Left lung (tissue), 10 donors: ENCODE results near the gene GJD2. TPM values are rescaled to one million over a fixed set of nuclear protein-coding genes. Genes with fewer than 3 reads are reported as not detected.

ENCODE experiments used
- ATAC-seq: fragments of 200-7000 bp; cut with Tn5 transposase; one replicate; pipeline ENCODE4 v1.9.1; 2020; ENCODE audit warnings: moderate library complexity
- DNase-seq, 4 donors: peaks; one replicate each; pipeline ENCODE4 v3.0.0-alpha.2; 2013 to 2020
- H3K27ac ChIP-seq, 2 donors: fragments of 200-600 bp; sonication (generic) in 1 of 2; one replicate each; pipeline versions ENCODE4 v1.5.0 to v1.8.0; 2020 to 2021
- H3K27me3 ChIP-seq, 2 donors: fragments of 200-600 bp; sonication (generic) in 1 of 2; one replicate each; pipeline versions ENCODE4 v1.5.0 to v1.8.0; 2020 to 2021
- H3K36me3 ChIP-seq, 2 donors: fragments of 200-600 bp; sonication (generic) in 1 of 2; one replicate each; pipeline versions ENCODE4 v1.5.0 to v1.8.0; 2020 to 2021
- H3K4me1 ChIP-seq, 2 donors: fragments of 200-600 bp; one replicate each; pipeline ENCODE4 v1.8.0; 2021
- H3K4me3 ChIP-seq, 2 donors: fragments of 200-600 bp; sonication (generic) in 1 of 2; one replicate each; pipeline versions ENCODE4 v1.5.0 to v1.8.0; 2020 to 2021; ENCODE audit warnings: mild to moderate bottlenecking in 1 of 2
- H3K9me3 ChIP-seq, 2 donors: fragments of 200-600 bp; sonication (generic) in 1 of 2; one replicate each; pipeline versions ENCODE4 v1.5.0 to v1.8.0; 2020 to 2021
- intact Hi-C, 2 donors: fragments of 100-400 bp; cut with DNase I; formaldehyde crosslinking; loops; one replicate each; pipeline versions ENCODE4 v1.11.2 to v1.14.2; 2022
- polyA plus RNA-seq, 6 donors: library from polyadenylated mRNA; unstranded; fragments of 120-200 nt; gene quantifications; one replicate each; pipeline ENCODE4 v1.2.1, GENCODE V29; 2013; ENCODE audit not compliant: insufficient read length in 6 of 6
- total RNA-seq, 2 donors: library from RNA; stranded (reverse); fragmentation: NEBNext Ultra II Directional; extraction: Animal tissue kit (Norgen Biotek cat#: 25700); gene quantifications; one replicate each; pipeline ENCODE4 v1.2.1, GENCODE V29; 2021
- TF ChIP-seq, protein P1 (sequence below), 2 donors: fragments of 200-600 bp; sonication (generic) in 1 of 2; IDR thresholded peaks; one replicate each; pipeline versions ENCODE4 v1.5.0 to v1.8.0; 2021; ENCODE audit warnings: antibody characterized with exemption in 2 of 2
- donor health status: DM: no; HTN: yes; CAD: no.
- donor health status: DM: no; HTN: no; CAD: no.

Gene GJD2
- total and polyA plus RNA-seq, 8 donors = 0.07 to 0.10 TPM; not detected in 6

DNA sequence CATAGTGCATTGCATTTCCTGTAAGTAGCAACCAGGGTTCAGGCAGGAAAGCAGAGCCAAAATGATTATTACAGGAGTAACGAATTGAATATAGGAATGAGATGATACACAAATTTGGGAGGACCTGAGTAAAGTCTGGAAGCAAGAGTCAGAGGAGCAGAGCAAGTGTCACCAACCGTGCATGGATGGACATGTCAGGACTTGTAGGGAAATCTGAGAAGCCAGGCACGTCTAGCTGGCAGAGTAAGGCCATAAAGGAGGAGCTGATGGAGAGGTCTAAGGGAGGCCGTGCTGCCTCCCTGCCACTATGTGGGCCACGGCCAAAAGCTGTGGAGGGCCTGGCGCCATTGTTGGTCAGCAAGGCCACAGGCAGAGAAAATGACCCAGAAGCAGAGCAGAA lies 22.4 kb downstream of the GJD2 start:
- Histone ChIP-seq H3K9me3 (no peaks in the 10 kb centered on the region), H3K4me3 (no peak overlapping the region), H3K36me3 (no peaks in the 10 kb centered on the region), H3K4me1 (no peaks in the 10 kb centered on the region), H3K27ac (no peak overlapping the region), H3K27me3 (peaks cover 0 to 16% of the 10 kb centered on the region in 2 donors)
- intact Hi-C loops = no loop called here
- DNase-seq = no peak
- ATAC-seq = no peak
- TF ChIP-seq, protein P1, sequence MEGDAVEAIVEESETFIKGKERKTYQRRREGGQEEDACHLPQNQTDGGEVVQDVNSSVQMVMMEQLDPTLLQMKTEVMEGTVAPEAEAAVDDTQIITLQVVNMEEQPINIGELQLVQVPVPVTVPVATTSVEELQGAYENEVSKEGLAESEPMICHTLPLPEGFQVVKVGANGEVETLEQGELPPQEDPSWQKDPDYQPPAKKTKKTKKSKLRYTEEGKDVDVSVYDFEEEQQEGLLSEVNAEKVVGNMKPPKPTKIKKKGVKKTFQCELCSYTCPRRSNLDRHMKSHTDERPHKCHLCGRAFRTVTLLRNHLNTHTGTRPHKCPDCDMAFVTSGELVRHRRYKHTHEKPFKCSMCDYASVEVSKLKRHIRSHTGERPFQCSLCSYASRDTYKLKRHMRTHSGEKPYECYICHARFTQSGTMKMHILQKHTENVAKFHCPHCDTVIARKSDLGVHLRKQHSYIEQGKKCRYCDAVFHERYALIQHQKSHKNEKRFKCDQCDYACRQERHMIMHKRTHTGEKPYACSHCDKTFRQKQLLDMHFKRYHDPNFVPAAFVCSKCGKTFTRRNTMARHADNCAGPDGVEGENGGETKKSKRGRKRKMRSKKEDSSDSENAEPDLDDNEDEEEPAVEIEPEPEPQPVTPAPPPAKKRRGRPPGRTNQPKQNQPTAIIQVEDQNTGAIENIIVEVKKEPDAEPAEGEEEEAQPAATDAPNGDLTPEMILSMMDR (IDR thresholded peaks at IDR 0.05) = no peak

DNA sequence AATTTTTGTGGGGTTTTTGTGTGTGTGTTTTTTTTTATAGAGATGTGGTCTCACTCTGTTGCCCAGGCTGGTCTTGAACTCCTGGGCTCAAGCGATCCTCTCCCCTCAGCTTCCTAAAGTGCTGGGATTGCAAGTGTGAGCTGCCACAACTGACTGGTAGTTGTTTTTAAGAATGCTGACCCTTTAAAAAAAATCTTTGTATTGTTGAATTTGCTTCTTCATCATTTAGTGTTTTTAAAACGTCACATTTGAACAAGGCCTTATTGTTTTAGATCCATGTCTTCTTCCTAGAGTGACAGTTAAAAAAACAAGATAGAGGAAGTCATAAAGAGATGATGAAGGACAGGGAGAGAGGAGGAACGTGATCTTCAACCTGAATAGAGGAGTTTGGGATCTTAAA lies 24.1 kb downstream of the GJD2 start:
- Histone ChIP-seq H3K27me3 (peaks cover 0 to 10% of the 10 kb centered on the region in 2 donors), H3K4me1 (no peaks in the 10 kb centered on the region), H3K27ac (no peak overlapping the region), H3K4me3 (no peak overlapping the region), H3K9me3 (peaks cover 0 to 3% of the 10 kb centered on the region in 2 donors), H3K36me3 (no peaks in the 10 kb centered on the region)
- TF ChIP-seq, protein P1 (IDR thresholded peaks at IDR 0.05) = no peak
- intact Hi-C loops = no loop called here
- no peak for DNase-seq
- no peak for ATAC-seq

DNA sequence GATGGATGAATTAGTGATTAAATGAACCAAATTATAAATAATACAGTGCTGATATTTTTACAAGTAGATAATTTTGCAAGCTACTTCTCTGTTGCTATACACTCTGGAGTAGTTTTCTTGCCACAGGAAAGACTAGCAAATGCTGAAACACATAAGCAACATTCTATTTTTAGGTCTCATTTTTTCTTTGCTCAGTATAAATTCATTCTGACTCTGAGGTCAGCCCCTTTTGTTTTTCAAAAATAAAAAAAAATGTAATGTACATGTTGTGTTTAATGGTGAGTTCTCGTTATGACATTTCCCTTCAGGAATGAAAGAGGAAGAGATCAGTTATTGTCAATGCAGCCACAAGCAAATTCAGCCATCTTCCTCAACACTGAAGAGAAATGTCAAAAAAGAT lies 24.9 kb downstream of the GJD2 start:
- peaks cover 0 to 3% of the 10 kb centered on the region in 2 donors for H3K9me3 ChIP-seq
- TF ChIP-seq, protein P1 (IDR thresholded peaks at IDR 0.05) = no peak
- H3K4me1 ChIP-seq = no peaks in the 10 kb centered on the region
- DNase-seq = no peak
- no peaks in the 10 kb centered on the region for H3K36me3 ChIP-seq
- peaks cover 0 to 10% of the 10 kb centered on the region in 2 donors for H3K27me3 ChIP-seq
- ATAC-seq = no peak
- H3K4me3 ChIP-seq = no peak overlapping the region
- no peak overlapping the region for H3K27ac ChIP-seq
- intact Hi-C loops = no loop called here

DNA sequence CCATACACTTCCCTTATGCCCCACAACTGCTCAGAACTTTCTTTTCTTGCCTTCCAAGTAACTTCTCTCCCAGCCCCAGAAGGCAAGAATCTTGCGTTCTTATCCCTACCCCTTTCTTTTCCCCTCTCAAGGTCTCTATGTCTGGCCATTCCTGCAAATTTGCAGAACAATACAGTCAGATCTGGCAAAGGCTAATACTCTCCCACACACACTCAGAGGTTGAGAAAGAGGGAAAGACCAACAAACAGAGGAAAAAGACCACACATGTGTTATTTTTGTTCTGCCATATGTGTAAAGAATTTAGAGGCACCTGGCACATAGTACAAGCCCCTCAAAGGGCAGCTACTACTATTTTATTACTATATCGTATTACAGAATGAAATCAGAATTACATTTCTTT lies 25.7 kb downstream of the GJD2 start:
- Histone ChIP-seq H3K4me3 (no peak overlapping the region), H3K4me1 (no peaks in the 10 kb centered on the region), H3K9me3 (peaks cover 0 to 3% of the 10 kb centered on the region in 2 donors), H3K27ac (no peak overlapping the region), H3K36me3 (no peaks in the 10 kb centered on the region), H3K27me3 (peaks cover 0 to 10% of the 10 kb centered on the region in 2 donors)
- TF ChIP-seq, protein P1 (IDR thresholded peaks at IDR 0.05) = no peak
- ATAC-seq = no peak
- no peak for DNase-seq
- intact Hi-C loops = no loop called here

DNA sequence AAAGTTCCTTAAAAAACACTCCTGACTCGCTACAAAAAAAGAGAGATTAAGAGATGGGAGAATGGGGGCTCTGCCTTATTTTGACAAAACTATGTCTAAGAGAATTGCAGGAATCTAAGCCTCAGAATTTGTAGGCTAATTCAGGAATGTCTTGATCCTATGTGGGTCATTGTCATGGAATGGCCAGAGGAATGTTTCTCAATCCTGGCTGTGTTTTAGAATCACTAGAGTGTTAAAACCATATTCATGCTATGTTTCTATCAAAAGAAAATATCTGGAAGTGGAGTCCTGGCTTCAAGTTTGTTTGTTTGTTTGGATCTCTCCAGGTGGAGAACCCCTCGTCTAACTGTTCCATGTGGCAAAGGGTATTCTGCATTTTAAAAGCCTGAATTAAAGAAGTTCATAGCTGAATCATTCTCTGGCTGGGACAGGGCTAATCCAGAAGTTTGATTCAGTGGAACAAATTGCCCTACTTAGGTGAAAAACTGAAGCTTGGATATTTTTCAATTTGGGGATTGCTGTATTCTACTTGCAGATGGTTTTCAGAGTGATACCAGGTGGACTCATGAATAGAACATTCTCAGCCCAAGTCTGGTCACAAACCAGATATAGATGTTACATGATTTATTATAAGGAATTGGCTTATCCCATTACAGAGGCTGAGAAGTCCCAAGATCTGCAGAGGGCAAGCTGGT lies 28.2 kb downstream of the GJD2 start:
- intact Hi-C loops = no loop called here
- Histone ChIP-seq H3K4me3 (no peak overlapping the region), H3K9me3 (peaks cover 0 to 3% of the 10 kb centered on the region in 2 donors), H3K36me3 (no peaks in the 10 kb centered on the region), H3K4me1 (peaks cover 4 to 5% of the 10 kb centered on the region in 2 donors), H3K27me3 (peaks cover 5 to 24% of the 10 kb centered on the region in 2 donors), H3K27ac (no peak overlapping the region)
- TF ChIP-seq, protein P1 (IDR thresholded peaks at IDR 0.05) = no peak
- DNase-seq (no peak), ATAC-seq (no peak)
